Stimulated activated CD4-positive, alpha-beta T cell treated with anti-CD3 and anti-CD28 coated beads, Interleukin-1b, Interleukin-23, amount 100 ng/mL, for 48 hours (primary cell): ENCODE results near the gene C22orf39.

Source experiments
- DNase-seq: peaks from one replicate; pipeline ENCODE4 v3.0.0-alpha.2; 2020

The C22orf39 gene

DNA sequence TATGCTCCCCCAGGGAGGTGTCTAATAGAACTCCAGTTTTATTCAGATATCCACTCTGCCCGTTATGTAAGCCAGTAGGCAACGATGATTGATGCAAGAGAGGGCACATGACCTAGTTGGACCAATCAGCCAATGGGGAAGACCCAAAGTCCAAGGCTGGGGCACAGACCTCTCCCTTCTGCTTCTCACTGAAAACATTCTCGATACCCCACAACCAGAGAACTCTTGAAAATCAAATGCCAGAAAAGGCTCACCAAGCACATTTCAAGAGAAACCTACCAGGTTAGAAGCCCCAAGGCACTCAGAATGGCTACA lies 23.4 kb downstream of the C22orf39 start:
- DNase-seq: no peak

DNA sequence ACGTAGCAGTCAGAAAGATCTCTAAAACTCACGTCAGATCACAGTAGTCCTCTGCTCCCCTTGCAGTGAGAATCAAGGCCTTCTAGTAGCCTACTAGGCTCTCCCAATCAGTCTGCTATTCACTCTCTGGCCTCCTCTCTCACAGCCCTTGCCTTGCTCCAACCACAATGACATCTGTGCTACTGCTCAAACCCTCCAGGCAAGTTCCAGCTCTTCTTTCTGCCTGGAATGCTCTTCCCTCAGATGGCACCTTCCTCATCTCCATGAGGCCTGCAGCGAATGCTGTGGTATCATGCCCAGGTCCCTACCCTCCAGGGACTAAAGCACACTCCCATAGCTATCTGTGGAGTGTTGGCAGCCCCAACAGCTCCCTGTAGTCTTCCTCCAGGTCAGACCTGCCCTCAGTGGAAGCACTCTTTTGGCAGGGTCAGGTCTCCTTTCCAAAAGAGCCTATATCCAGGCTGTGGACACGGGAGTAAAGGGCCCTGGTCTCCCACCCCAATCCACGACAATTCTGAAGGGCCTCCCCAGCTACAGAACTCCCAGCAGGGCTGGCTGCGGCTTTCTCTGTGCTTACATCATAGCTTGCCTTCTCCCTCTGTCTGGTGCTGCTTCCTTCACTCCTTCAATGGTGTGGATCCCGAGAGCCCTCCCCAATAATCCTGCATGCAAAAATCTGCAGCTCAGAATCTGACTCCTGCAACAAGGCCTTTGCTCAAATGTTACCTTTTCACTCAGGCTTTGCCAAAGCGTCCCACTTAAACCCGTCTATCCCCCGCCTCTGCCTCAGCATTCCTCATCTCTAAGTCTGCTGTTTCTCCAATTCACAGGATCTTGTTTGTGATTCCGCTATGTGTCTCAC lies 24.8 kb downstream of the C22orf39 start:
- DNase-seq: no peak

DNA sequence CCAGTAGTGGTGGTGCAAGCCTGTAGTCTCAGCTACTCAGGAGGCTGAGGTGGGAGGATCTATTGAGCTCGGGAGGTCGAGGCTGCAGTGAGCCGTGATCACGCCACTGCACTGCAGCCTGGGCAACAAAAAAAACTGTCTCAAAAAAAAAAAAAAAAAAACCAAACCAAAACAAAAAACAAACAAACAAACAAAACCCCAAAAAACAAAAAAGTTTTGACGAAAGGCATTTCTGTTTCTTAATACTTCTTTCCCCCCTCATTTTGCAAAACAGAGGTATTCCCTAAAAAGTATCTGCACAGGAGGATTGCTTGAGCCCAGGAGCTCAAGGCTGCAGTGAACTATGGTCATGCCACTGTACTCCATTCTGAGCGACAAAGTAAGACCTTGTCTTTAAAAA lies 27.2 kb downstream of the C22orf39 start:
- no peak for DNase-seq

GRCh38 chr22:19419464-19420178 lies 27.9 kb downstream of the C22orf39 start:
- DNase-seq: peak; percentile 65

- no peak for DNase-seq
Observed at GRCh38 chr22:19419086-19419463, 28.4 kb downstream of the C22orf39 start.

DNA sequence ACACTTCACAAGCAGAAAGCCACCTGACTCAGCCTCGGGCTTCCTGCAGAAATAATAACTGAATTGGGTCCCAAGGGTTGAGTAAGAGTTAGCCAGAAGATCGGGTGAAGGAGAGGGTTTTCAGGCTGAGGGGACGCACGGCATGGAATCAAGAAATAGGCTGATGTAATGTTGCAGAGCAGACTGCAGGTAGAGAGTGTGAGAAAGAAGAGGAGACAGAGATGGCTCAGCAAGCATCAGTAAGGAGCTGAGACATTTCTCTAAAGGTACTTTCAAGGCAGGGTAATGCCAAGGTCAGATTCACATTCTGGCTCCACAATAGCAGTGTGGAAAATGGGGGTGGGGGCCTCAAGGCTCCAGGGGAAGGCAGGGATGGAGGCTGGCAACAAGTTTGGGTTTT lies 34.6 kb downstream of the C22orf39 start:
- no peak for DNase-seq

DNA sequence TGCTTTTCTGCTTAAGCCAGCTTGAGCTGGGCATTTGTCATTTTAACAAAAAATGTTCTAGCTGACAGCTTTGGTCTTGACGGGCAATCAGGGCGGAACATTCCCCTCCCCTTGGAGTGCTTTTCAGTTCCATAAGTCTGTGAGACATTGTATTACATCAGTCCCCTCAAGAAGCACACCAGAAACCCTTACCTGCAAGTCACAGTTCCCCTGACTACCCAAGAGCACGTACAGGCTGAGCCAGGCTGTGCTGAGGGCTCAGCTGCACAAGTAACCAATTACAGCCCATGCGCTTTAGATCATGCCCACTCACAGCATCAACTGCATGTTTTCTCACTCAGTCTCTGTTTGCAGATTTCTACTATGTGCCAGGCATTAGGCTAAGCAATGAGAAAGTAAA lies 35.0 kb downstream of the C22orf39 start:
- DNase-seq: no peak

GRCh38 chr22:19411690-19412045 lies 35.8 kb downstream of the C22orf39 start:
- DNase-seq: no peak

GRCh38 chr22:19410941-19411689 lies 36.4 kb downstream of the C22orf39 start:
- DNase-seq: no peak

- DNase-seq: no peak
Observed at GRCh38 chr22:19407649-19408606, 39.6 kb downstream of the C22orf39 start.

DNA sequence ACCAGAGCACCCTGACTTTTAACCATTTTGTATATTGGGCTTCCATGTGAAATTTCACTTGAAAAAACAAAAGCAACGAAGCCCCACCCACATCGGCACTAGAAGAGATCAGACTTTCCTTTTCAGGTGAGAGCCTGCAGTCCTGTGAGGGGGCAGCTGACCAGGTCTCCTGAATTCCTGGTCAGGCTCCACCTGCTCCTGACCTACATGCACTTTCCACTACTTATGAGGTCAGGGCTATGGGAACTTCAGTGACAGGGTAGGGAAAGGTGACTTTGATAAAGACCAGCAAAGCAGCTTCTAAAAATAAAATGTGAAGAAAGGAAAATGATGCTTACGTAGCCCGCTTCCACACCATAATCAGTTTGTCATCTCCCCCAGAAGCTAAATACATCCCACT lies 40.7 kb downstream of the C22orf39 start:
- DNase-seq: no peak

GRCh38 chr22:19406281-19406811 lies 41.2 kb downstream of the C22orf39 start:
- no peak for DNase-seq

- DNase-seq: no peak
Observed at GRCh38 chr22:19405652-19406051, 41.9 kb downstream of the C22orf39 start.

DNA sequence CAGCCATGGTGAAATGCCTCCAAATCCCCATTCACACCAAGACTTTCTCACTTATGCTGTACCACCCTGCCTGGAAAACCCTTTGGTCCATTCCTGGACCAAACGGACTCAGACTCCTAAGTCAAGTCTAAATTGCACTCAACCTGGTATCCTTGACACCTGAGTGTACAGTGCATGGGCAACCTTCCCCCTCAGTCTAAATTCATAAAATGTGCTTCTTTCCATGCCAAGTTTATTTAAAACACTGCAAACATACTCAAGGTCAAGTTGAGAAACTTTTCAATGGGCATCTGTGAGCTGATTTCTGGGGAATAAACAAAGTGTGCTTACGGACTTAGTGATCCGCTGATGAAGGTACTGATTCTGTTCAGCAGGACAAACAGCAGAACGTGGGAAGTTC lies 42.4 kb downstream of the C22orf39 start:
- DNase-seq: no peak

DNA sequence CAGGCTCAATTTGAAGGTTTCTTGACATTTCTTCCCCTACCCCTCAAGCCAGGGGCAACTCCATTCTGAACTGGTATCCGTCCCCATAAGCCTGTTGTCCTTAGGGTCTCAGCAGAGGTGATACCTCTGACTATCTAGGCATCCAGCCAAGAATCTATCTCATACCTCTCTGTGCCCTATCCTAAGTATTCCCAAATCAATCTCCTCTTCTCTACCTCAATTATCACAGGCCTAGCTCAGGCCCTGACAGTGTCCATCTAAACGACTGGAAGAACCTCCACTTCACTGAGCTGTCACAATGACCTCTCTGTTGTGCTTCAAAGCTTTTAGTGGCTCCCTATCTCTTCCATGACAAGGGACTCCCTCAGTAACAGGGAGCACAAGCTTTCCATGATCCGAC lies 42.8 kb downstream of the C22orf39 start:
- DNase-seq: no peak

GRCh38 chr22:19402642-19403191 lies 44.8 kb downstream of the C22orf39 start:
- no peak for DNase-seq

DNA sequence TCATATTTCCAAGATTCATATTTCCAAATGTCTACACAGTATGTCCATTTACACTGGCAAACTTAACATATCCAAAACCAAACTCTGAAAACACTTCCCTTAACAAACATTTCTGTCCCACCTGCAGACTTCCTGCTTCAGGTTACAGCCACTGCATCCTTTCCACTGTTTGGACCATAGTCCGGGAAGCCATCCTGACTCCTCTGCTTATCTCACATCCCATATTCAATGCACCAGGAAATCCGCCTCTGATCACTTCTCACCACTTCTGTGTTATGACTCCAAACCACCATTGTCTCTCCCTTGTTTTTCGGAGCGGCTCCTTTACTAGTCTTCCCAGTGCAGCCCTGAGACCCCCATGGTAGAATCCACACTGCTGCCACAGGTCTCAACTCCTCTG lies 46.0 kb downstream of the C22orf39 start:
- no peak for DNase-seq

- DNase-seq: no peak
Observed at GRCh38 chr22:19400881-19401280, 46.6 kb downstream of the C22orf39 start.

DNA sequence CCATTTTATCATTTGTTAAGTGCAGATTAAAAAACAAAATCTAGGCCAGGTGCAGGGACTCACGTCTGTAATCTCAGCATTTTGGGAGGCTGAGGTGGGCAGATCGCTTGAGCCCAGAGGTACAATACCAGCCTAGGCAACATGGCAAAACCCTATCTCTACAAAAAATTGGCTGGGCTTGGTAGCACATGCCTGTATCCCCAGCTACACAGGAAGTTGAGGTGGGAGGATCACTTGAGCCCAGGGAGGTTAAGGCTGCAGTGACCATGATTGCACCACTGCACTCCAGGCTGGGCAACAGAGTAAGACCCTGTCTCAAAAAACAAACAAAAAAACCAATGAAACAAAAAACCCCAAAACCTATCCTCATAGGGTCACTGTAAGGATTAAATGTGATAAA lies 48.9 kb downstream of the C22orf39 start:
- DNase-seq: no peak

GRCh38 chr22:19398206-19398605 lies 49.3 kb downstream of the C22orf39 start:
- DNase-seq: no peak

- DNase-seq: no peak
Observed at GRCh38 chr22:19397734-19398104, 49.8 kb downstream of the C22orf39 start.
